ENCODE data around the gene GPC5.
"Not testable (repeated sequence)": the region's sequence is repeated elsewhere in the genome, so short reads cannot be mapped to it uniquely, and the experiment has no call there.

Gene GPC5

GRCh38 chr13:91368101-91368500 is 30.3 kb upstream of the GPC5 start:
- no peak for DNase-seq (ENCODE audit: low read depth)
- H3K4me3 ChIP-seq (ENCODE audit: low read depth, low read length) = no peak overlapping the region

DNA sequence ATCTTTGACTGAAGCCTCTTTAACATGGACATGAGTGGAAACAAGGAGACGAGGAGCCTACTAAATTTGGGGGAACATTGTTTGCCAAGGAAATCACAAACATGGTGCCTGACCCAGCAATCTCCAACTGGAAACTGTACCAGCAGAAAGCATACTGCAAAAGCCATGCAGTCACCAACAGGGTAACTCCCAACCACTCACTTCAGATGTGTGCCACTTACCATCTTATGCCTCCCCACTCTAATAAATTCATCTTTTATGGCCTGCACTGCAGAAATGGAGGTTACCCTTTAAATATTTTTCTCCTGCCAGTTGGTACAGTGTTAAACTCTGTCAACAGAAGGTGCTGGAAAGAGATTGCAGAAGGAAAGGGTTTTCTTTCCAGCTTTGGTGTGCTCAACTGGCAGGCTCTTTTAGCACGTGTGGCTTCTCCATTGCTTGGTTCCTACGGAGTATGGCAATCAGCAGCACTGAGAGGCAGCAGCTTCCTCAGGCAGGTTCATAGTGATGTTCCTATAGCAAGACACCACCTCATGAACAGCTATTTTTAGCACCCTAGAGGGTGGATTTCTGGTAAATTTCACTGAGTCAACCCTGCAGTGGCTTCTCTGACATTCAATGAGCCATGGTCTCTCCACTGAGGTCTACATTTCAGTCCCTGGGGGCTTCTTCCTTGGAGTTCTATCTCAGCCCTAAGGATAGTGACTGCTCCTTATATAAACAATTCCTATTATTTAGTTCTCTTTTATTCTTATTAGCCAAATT is 29.6 kb upstream of the GPC5 start:
- H3K4me3 ChIP-seq (ENCODE audit: low read depth, low read length) = no peak overlapping the region
- DNase-seq (ENCODE audit: low read depth) = peak; percentile 17

GRCh38 chr13:91369441-91369831 is 29.0 kb upstream of the GPC5 start:
- no peak for DNase-seq (ENCODE audit: low read depth)
- H3K4me3 ChIP-seq (ENCODE audit: low read depth, low read length) = no peak overlapping the region

DNA sequence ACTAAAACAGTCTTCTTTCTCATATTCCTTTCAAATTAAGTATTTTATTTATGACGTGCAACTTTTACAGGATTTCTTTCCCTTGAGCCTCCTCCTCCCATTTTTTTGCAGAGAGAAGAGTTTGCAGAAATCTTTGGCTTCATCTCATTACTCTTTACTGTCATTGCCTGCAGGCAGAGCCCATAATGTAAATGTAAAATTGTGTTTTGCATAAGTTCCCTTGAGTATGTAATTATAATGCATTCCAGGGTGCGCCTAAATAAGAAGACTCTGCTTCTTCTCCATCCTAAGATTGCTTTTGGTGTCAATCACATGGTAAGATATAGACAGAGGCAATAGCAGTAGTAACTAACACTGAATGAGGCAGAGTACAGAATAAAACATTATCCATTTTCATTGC is 27.9 kb upstream of the GPC5 start:
- DNase-seq (ENCODE audit: low read depth) = no peak
- H3K4me3 ChIP-seq (ENCODE audit: low read depth, low read length) = no peak overlapping the region

DNA sequence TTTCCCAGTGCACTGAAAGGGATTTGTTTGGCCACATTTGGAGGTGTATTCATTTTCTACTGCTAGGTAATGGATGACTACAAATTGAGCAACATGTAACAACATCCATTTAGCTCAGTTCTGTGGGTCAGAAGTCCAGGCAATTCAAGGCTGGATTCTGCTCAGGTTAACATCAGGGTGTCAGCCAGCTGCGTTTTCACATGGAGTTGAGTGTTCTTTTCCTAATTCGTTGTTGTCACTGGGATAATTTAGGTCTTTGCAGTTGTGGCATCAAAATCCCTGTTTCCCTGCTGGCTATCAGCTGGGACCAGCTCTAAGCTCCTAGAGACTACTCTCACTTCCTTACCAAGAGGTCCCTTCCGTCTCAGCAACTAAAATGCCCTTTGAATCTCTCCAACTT is 25.5 kb upstream of the GPC5 start:
- no peak for DNase-seq (ENCODE audit: low read depth)
- no peak overlapping the region for H3K4me3 ChIP-seq (ENCODE audit: low read depth, low read length)

GRCh38 chr13:91375116-91375729 is 23.2 kb upstream of the GPC5 start:
- no peak for DNase-seq (ENCODE audit: low read depth)
- no peak overlapping the region for H3K4me3 ChIP-seq (ENCODE audit: low read depth, low read length)

DNA sequence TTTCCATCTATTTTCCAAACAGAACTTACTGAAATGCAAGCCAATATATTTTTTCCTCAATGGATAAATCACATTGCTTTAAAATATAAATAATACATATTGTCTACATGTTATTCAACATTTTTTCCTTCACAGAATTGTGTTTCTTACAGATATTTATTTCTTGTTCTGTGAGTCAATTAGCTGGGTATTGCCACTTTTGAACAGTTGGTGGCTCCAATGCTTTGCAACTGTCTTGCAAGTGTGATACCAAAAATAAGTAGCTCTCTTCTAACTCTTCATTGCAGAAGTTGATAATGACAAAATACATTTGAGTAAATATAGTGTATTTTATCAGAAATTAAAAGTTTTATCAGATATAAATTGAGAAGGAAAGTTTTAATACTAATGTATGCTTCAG is 17.1 kb upstream of the GPC5 start:
- H3K4me3 ChIP-seq (ENCODE audit: low read depth, low read length) = no peak overlapping the region
- peak; percentile 8 for DNase-seq (ENCODE audit: low read depth)

DNA sequence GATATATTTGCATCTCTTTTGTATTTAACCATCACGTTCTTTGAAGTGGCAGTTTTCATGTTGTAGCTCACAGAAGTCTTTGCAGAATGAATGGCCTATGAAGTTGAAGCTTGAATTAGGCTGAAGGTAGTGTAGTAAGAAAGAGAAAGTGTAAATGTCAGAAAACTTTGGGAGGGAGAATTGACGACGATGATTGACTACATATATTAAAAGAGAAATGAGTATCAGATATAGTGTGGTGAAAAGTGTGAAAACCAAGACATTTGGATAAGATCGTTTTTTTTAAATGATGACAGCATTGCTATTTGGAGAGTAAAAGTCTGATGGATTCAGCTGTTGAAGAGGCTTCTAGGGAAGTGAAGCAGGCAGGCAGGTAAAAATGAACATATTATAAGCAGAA is 14.6 kb upstream of the GPC5 start:
- no peak for DNase-seq (ENCODE audit: low read depth)

DNA sequence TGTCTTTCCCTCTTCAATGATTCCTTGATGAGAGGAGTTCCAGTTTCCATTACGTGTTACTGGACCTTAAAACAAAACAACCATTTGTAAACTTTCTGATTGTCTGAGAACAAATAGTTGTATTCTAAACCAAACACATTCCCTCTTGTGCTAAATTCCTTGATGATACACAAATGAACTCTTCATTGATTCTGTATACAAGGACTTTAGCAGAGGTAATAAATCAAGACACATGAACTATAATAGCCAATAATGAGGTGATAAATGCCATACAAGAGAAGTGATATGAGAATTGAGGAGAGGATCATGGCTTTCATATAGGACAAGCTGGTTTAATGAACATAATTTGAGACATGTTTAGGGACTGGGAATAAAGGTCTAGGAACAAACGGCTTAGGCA is 13.5 kb upstream of the GPC5 start:
- DNase-seq (ENCODE audit: low read depth) = no peak
- H3K4me3 ChIP-seq (ENCODE audit: low read depth, low read length) = no peak overlapping the region

More for the DNA sequence above, 14.6 kb upstream of the GPC5 start:
- H3K4me3 ChIP-seq (ENCODE audit: low read depth, low read length) = no peak overlapping the region

DNA sequence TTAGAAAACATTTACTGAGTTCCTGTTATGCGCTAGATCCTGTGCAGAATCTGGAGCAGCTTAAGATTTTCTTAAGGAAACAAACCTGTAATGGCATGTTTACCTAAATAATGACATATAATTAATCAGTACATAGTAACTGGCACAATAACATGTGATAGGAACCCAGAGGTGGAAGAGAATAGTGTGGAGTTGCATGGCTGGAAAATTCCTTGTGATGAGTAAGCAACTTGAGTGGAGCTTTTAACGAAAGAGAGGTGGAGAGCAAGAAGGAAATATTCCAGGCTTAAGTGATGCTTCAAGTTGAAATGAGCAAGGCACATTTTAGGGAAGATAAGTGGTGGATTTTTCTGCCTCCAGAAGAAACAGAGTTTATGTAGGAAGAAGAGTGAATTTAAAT is 9.2 kb upstream of the GPC5 start:
- H3K4me3 ChIP-seq (ENCODE audit: low read depth, low read length) = no peak overlapping the region
- DNase-seq (ENCODE audit: low read depth) = no peak

- no peak overlapping the region for H3K4me3 ChIP-seq (ENCODE audit: low read depth, low read length)
- no peak for DNase-seq (ENCODE audit: low read depth)
Measured at GRCh38 chr13:91397595-91397994, 826 bp upstream of the GPC5 start.

DNA sequence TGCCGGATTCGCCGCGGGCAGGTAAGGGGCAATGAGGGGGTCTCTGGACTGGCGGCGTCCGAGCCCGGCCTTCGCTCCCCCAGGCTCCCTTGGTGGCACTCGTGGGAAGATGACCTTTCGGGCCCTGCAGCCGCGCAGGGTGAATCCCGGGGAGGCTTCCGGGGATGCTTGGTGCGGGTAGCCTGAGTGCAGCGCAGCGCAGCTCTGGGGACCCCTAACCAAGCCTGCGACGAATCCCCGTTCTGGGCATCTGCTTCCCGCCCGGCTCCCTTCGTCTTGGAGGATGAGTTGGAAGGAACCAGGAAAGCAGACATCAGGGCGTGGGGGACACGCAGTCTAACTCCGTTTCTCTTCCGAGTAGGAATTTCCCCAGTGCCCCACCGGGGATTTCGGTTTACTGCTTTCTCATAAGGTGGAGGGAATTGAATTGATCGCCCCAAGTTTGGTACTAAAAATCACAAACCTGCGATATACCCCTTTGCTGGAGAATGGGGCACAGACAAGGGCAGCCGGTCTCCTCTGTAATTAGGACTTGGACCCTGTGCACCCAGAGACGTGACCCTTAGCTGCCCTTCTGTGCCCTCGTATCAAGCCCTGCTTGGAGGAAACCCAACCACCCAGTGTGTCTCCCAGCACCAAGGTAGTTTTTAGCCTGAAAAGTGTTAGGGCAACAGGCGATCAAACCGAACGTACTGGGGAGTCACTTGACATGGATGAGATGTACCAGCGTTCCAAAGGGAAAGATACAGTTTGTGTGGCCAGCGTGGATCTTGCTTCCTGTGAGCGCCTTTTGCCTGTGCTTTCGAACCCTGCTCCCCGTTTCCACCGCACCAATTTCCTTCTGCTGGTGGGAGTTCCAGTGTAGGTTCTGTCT is 1.0 kb downstream of the GPC5 start:
- no peak for DNase-seq (ENCODE audit: low read depth)
- H3K4me3 ChIP-seq (ENCODE audit: low read depth, low read length) = peak overlapping the region; percentile 57

DNA sequence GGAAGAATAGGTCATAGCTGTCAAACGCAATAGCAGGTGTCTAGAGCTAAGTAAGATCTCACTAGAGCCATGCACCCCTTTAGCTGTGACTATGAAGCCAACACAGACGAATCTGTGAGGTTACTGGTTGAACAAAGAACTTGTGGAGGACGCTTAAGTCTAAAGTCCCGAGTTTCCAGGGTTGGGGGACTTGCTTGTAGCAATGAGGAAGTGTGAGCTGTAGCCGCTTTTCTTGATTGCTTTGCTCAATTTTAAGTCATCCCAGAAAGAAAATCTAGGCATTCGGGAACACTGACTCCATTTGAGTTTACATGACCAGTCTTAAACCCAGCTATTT is 1.6 kb downstream of the GPC5 start:
- H3K4me3 ChIP-seq (ENCODE audit: low read depth, low read length) = no peak overlapping the region
- no peak for DNase-seq (ENCODE audit: low read depth)

DNA sequence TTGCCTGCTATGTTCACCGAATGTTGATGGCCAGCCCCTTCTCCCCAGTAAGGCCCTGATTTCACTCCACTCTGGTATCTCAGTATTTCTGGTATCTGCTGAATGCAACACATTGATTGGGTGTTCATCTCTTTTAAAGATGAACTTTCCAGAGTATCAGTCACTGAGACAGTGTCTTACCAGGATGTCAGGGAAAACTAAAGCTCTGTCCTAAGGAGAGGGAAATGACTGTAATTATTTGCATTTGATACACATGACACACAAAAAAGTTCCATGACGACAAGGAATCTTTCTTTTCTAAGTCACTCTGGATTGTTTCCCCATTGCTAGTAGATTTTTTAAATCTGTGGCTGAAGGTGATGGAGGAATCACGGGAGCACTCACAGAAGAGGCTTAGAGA is 2.2 kb downstream of the GPC5 start:
- no peak for DNase-seq (ENCODE audit: low read depth)
- no peak overlapping the region for H3K4me3 ChIP-seq (ENCODE audit: low read depth, low read length)

DNA sequence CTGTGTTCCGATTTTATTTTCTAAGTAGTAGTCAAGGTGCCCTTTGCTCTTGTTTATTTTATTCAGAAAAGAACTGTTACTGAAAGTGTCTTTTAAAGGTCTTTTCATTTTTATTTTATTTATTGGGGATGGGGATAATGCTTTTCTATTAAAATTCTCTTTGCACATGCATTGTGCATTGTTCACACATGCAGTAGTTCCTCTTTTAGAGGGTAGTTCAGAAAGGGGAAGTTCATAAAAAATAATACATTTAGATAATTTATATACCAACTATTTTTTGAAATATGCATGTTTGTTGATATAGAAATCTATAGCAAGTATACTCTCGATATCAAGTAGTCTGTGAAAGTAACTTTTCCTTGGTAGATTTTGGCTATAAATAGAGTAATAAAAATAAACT is 3.5 kb downstream of the GPC5 start:
- no peak overlapping the region for H3K4me3 ChIP-seq (ENCODE audit: low read depth, low read length)
- DNase-seq (ENCODE audit: low read depth) = no peak

DNA sequence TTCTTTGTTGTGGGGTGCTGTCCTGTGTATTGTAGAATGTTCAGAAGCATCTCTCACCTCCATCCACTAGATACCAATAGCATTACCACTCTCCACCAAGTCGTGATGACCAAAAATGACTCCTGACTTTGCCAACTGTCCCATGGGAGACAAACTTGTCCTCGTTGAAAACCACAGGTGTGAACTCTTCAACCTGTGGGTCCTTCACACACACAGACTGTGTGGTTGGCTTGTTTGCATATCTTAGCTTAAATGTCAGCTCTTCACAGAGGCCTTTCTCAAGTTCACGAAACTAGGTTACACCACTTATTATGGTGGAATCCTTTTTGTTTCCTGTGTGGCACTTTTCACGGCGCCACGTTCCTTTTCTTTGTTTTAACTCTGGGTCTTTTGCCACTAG is 6.8 kb downstream of the GPC5 start:
- DNase-seq (ENCODE audit: low read depth) = no peak
- H3K4me3 ChIP-seq (ENCODE audit: low read depth, low read length) = no peak overlapping the region

GRCh38 chr13:91406619-91407018 is 8.2 kb downstream of the GPC5 start:
- no peak overlapping the region for H3K4me3 ChIP-seq (ENCODE audit: low read depth, low read length)
- DNase-seq (ENCODE audit: low read depth) = no peak

- H3K4me3 ChIP-seq (ENCODE audit: low read depth, low read length) = no peak overlapping the region
- no peak for DNase-seq (ENCODE audit: low read depth)
Measured at GRCh38 chr13:91408971-91409370, 10.6 kb downstream of the GPC5 start.

GRCh38 chr13:91416579-91416978 is 18.2 kb downstream of the GPC5 start:
- H3K4me3 ChIP-seq (ENCODE audit: low read depth, low read length); DNase-seq (ENCODE audit: low read depth): not testable (repeated sequence)

GRCh38 chr13:91417660-91418325 is 19.4 kb downstream of the GPC5 start:
- no peak overlapping the region for H3K4me3 ChIP-seq (ENCODE audit: low read depth, low read length)
- no peak for DNase-seq (ENCODE audit: low read depth)
